Cardiac septum (tissue), 1 donor: ENCODE measurements around the gene FAIM2. TPM values are rescaled to one million over a fixed set of nuclear protein-coding genes. Genes with fewer than 3 reads are reported as not detected.

Experiments
- DNase-seq: peaks from one replicate; pipeline ENCODE4 v3.0.0-alpha.2; 2020; ENCODE audit warnings: low spot score
- intact Hi-C: fragments of 100-400 bp; cut with DNase I; formaldehyde crosslinking; loops from one replicate; pipeline ENCODE4 v1.14.0; 2022
- total RNA-seq: library from RNA; stranded (reverse); fragmentation: NEBNext Ultra II Directional; extraction: Animal tissue kit (Norgen Biotek cat#: 25700); gene quantifications from one replicate; pipeline ENCODE4 v1.2.1, GENCODE V29; 2021
- donor health status: DM: no; HTN: no; CAD: no.

FAIM2 gene
- total RNA-seq, 1 donor from 2014 or later = 1.7 TPM

DNA sequence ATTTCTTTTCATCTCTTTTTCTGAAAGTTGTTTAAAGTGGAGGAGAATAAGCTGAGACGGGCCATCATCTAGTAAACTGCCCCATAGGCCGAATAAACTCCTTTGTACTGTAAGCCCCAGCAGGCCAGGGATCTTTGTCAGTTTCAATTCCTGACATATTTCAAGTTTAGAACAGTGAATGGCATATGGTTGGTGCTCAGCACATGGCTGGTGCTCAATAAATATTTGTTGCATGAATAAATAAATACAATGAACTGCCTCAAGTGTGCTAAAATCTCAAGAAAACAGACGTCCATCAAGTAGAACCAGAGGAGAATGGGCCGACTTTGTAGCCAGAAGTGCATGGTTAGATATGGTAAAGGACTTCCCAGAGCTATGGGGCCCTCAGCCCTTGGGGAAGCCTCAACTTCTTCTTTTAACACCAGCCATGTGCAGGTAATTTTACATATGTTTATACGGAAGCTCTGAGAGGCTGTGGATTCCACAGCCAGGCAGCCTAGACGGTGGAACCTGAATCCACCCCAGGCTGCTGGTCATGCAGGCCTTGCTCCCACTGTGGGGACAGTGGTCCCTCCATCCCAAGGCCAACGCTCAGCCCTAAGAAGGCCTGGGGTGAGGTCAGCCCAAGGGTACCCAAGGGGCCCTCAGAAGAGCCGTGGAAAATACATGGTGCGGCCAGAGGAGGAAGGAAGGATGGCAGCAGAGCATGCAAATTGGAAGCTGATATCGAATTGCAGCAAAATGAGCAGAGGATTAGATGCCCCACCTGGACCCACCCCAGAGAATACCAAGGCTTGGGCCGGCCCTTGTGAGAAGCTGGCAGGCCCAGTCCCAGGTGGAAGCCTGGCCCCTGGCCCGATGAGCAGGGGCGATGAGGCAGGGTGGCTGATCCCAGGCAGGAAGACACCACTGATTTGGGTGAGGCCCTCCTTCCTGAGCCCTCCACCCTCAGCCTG is 38.1 kb upstream of the FAIM2 start:
- intact Hi-C loops = no loop called here
- DNase-seq = no peak

DNA sequence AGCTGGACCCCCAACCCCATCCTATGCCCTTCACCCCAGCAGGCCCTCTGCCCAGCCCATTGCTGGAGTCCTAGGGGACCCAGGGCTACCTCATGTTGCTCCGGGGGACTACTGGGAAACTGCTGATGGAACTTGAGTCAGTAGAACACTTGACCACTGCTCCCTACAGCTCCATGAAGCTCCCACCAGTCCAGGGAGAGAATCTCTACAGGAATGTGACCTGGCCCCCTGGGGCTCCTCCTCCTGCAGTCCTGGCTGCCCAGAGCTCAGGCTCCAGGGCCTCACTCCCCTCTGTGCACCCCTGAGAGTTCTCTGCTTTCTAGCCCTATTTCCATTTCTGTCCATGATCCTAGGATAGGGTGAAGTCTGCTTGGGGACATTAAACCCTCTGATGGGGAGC is 36.0 kb upstream of the FAIM2 start:
- no peak for DNase-seq
- intact Hi-C loops = no loop called here

DNA sequence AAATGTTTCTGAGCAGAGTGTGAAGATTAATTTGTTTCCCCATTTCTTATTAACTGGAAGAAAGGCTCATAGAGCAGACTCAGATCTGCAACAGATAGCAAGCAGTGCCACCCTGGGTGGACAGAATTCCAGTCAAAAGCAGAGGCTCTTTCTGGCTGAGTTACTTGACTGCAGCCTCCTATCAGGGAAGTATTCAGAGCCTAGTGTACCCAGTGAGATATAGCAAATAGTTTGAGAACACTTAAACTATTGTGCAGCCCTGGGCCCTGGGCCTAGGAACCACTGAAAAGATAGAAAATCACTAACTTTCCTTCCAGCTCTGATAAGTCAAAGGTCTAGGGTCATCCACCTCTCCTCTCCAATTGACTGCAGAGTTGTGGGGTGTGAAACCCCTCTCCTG is 35.6 kb upstream of the FAIM2 start:
- no peak for DNase-seq
- intact Hi-C loops = no loop called here

DNA sequence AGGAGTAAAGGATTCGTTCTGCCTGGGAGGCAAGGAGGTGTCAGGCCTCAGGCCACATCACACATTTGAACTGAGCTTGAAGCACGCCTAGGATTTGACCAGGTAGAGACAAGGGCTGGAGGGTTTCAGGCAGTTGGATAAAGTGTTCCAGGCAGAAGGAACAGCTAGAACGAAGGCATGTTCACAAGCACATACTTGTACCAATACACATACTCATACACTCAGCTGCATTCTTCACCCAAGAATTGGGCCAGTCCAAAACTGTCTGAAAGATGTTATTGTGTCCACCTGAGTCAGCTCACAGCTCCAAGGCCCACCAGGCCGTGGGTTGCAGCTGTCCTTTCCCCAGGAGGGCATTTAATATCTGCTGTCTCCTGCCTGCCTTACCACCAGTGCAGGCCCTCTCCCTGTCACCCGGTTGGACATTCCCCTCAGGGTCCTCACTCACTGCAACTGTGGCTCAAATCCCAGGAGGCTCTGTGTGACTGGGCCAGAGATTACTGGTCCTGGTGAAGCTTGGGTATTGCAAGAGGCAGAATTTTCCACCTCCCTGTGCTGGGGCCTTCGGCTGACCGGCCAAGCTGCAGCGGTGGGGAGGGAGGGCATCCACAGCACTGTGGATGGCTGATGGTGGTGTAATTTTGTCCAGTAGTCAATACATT is 34.1 kb upstream of the FAIM2 start:
- intact Hi-C loops = no loop called here
- DNase-seq = no peak

DNA sequence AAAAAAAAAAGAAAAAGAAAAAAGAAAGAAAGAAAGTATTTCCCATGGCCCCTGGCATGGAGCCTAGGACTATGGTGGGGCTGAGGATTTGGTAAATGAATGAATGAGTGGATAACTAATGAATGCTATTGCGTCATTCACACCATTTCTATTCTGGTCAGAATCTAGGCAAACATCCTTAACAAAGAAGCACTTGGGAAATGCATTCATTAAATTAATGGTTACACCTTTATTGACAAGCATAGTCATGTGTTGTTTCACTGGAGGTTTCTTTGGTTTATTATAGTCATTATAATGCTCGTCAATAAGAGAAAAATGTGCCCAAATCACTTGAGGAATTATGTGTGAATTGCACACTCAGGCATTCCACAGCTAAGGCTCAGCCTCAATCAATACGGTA is 33.2 kb upstream of the FAIM2 start:
- DNase-seq = no peak
- intact Hi-C loops = no loop called here

DNA sequence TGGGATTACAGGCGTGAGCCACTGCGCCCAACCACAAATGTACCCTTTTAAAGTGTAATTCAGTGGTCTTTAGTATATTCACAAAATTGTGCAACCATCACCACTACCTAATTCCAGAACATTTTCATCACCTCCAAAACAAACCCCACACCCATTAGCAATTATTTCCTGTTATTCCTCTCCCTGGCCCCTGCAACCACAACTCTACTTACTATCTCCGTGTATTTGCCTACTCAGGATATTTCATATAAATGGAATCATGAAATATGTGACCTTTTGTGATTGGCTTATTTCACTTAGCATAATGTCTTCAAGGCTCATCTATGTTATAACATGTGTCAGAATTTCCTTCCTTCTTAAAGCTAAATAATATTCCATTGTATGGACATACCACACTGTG is 30.8 kb upstream of the FAIM2 start:
- intact Hi-C loops = no loop called here
- DNase-seq = no peak

DNA sequence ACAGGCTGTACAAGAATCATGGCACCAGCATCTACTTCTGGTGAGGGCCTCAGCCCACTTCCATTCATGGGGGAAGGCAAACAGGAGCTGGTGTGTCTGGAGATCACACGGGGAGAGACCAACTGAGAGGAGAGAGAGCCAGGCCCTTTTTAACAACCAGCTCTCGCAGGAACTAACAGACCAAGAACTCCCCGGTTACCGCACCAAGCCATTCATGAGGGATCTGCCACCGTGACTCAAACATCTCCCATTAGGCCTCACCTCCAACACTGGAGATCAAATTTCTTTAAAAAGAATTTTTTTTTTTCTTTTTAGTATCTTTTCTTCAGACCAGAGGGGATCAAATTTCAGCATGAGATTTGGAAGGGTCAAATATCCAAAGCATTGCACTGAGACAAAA is 30.1 kb upstream of the FAIM2 start:
- intact Hi-C loops = no loop called here
- no peak for DNase-seq

DNA sequence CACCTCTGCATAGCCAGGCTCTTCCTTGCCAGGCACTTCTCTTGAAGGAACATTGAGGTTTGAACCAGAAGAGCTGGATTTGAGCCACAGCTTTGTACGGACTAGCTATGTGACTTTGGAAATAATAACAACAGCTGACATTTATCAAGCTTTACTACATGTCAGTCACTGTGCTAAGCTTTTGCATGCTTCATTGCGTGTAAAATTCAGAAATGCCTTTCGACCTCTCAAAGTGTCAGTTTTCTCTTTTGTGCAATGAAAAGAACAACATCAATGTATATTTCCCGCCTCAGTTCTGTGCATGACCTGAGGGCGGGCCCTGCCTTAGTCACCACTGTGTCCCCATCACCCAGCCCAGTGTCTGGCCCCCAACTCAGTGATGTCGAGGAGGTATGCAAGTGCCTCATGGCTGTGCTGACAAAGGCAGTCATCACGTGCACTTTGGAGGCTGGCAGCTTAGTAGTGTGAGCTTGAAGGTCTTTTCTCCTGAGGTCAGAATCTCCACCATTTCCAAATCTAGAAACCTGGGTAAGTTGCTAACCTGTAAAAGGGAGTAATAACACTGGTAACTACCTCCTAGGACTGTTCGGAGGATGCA is 28.9 kb upstream of the FAIM2 start:
- DNase-seq = no peak
- intact Hi-C loops = no loop called here

DNA sequence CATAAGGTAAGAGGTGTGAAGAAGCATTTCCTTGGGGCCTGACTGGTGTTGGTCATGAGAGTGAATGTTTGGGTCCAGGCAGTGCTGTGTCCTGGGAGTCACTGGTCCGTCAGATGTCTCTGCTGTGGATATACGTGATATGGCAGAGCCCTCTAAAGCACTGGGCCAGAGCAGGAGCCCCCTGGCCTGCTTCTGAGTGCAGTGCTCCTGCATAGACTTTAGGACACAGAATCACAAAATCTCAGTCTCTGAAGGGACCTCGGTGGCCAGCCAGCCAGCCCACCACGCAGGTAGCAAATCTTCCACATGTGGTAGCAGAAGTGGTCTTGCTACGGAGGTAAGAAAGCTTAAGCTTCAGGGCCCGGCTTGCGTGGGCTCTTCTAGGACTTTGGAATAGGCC is 28.3 kb upstream of the FAIM2 start:
- intact Hi-C loops = no loop called here
- no peak for DNase-seq

DNA sequence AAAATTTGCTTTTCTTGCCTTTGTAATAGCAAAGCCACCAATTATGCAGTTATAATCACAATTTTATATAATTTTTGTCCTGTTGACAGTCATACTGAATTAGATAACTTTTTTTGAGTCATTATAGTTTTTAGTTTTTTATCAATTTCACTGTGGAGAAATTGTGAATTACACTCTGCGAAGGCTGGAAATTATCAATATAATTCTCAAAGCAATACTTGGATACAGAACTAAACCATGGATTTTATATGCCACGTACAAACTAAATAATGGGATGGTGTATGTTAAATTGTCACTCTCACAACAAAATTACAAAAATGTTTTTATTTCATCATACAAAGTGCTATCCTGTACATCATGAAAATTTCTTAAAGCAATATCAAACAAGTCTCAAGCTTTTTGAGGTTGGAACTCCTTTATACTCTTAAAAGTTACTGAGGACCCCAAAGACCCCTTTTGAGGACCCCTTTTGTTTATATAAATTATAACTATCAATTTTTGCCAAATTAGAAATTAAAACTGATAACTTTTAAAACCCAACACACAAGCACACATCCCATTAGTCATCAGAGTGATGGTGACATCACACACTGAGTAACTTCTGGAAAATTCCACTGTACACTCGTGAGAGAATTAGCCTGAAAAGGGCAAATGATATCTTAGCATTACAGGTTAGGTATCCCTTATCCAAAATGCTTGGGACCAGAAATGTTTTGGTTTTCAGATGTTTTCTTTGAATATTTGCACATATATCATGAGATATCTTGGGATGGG is 27.0 kb upstream of the FAIM2 start:
- intact Hi-C loops = no loop called here
- no peak for DNase-seq

DNA sequence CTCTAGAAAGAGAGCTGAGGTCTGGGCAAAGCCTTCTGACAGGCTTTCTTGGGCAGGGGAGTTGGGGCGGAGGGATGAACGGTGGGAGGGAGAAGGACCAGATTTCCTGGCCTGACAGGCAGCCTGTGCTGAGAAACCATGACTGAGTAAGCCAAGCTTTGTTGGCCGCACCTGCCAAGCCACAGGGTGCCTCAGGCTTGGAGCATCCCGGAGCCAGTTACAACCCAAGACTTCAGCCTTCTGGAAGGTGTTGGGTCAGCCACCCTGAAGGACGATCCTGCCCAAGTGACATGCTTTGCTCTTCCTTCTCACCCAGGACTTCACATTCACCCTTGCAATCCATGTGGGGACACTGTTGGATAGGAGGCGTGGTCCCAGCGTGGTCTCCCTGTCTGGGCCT is 25.9 kb upstream of the FAIM2 start:
- intact Hi-C loops = no loop called here
- DNase-seq = no peak

DNA sequence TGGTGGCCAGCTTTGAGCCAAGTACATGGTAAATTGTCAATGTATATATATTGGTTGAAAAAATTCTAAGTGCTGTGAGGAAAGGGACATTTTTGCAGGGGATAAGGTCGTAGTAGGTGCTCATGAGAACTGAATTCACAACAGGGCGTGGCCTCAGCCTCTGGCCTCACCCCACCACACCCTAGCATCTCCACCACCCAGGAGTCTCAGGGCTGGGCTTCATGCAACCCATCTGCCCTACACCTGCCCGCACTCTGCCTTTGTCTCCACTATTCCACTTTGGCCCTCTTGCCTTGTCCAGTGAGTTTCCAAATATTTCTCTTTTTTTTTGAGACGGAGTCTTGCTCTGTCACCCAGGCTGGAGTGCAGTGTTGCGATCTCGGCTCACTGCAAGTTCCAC is 24.8 kb upstream of the FAIM2 start:
- intact Hi-C loops = no loop called here
- no peak for DNase-seq

DNA sequence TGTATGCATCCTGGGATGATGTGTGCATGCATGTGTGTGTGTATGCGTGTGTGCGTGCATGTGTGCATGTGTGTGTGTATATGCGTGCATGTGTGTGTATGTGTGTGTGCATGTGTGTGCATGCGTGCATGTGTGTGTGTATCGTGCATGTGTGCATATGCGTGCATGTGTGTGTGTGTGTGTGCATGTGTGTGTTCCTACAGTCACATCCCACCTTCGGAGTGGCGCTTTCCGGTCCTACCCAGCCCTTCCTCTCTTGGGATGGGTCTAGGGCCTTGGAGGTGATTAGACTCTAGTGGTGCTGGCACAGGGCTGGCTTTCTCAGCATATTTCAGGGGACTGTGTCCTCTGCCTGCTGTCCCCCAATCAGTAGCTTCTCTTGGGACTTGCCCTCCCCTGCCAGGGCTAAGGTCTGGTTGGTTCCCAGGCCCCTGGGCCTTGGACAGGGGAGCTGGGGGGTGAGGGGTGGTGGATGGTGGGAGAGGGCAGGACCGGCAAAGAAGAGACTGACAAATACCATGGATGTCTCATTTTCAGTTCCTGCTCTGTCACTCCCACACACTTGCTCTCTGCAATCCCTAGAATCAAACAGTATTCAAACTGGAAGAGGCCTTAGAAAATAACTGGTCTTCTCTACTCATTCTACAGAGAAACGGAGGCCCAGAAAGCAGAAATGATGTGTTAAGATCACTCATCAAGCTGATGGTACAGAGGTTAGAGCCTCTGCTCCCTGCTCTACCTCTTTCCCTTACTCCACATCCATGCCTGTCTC is 21.9 kb upstream of the FAIM2 start:
- intact Hi-C loops = no loop called here
- no peak for DNase-seq

DNA sequence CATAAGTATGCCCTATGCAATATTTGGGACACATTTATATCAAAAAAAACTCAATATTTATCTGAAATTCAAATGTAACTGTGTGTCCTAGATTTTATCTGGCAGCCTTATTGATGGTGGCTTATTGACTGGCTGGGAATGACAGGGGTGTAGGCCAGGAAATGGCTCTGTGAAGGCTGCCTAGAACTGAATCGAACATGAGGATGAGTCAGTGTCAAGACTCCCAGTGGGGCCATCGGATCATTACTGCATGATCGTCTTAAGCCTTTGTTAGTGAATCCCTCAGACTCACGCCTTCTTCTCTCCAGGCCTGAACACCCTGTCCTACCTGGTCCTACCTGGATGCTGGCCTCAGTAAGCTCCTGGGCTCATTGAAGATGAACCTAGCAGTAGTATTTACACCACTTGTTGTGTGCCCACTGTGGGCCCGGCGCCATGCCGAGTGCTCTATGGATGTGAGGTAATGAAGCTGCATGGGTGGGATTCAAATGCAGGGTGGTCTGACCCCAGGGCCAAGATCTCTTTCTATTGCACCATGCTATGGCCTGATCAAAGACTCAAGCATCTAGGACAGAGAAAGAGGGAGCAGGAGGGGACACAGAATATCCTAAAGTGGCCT is 21.0 kb upstream of the FAIM2 start:
- no peak for DNase-seq
- intact Hi-C loops = no loop called here

DNA sequence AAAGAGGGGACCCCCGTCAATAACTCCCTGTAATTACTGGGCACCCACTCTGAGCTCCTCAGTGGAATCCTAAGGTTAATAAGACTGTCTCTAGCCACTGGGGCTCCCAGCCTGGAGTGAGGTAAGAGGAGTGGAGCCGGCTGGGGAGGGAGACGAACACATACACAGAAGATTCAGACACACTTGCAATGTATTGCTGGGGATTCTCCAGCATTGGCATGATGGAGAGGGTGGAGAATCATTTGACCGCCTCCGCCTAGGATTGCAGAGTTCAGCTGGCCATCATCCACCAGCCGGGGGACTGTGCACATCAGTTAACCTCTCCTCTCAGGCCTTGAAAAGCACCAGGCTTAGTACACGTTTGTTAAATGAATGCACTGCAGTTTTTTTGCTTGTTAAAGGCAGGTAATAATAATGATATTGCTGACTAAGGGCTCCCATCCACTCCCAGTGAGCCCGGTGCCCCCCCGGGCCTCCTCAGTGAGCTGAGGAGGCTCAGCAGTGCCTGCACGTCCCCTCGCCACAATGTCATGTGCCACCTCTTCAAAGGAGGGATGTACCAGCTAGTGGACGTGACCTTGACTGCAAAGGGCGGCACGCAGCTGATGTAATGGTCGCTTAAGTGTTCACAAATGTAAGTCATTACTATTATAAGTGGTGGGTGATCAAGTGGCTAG is 20.3 kb upstream of the FAIM2 start:
- intact Hi-C loops = no loop called here
- no peak for DNase-seq

DNA sequence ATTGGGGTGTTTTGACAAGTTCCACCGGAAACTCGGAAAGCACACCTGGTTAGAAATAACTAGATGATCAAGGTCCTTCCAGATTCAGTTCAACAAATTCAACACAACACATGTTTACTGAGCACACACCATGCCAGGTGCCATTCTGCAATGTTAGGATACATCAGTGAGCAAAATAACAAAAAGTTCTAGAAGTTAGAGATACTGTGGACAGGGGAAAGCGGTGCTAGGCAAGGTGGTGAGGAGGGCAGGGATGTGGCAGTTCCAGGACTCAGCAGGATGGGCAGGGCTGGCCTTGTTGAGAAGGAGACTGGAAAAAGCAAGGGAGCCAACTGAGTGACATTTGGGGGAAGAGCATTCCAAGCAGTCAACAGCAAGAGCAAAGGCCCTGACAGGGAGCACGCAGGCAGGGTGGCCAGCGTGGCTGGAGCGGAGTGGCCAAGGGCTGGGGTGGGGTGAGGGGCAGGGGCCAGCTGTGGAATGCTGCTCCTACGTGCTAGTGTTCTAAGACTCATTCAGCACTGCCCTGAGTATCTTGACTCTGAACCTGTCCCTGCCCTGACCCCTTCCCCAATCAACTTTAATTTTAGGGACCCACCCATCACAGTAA is 19.4 kb upstream of the FAIM2 start:
- no peak for DNase-seq
- intact Hi-C loops = no loop called here

DNA sequence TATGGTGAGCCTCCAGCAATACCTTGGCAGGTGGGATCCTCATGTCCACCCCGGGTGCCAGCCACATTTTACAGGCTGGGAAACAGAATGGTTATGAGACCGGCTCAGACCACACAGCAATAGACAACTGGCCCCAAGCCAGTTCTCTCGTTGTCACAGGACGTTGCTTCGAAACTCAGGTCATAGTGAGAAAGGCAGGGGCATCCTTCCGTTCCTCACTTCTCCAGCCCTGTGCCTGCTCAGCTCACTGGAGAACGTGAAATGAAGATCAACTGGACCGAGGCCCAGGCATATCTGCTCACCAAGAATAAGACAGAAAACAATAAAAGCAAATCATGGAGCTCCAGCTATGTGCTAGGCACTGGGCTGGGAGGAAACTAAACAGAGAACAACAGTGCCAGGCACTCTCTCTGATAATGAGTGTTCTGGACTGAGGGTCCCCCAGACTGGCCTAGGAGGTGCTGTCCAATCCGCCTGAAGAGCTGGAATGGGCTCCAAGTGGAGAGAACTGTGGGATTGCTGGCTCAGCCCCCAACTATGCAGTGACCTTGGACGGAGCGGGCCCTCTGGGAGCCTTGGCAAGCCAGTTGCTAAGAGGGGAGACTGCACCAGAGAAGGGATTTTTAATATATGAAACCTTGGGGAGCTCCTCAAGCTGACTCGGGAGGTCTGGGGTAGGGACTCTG is 18.8 kb upstream of the FAIM2 start:
- DNase-seq = no peak
- intact Hi-C loops = no loop called here
